ENCODE measurements around the gene C1orf146. TPM values are rescaled to one million over a fixed set of nuclear protein-coding genes. Genes with fewer than 3 reads are reported as not detected.
"Not testable (repeated sequence)": the region's sequence is repeated elsewhere in the genome, so short reads cannot be mapped to it uniquely, and the experiment has no call there.

Gene C1orf146
- polyA plus RNA-seq, 1 donor: not detected

DNA sequence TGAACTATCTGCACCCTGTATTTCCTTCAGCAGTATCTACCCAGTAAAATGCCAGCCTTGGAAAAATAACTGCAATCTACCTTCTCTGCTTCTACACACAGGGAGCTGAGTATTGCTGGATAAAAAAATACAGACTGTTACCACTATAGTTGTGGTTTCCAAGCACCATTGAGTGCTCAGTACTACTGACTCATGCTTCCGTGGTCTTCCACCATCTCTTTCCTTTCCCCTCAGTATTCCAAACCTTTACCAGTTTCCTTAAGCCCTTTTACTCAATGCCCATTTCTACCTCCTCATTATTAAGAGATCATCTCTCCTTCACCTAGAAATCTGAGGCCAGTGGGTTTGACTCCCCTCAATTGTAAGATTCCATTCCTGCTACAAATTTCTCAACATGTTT is 57.2 kb downstream of the C1orf146 start:
- DNase-seq (ENCODE audit: low read depth): no peak

DNA sequence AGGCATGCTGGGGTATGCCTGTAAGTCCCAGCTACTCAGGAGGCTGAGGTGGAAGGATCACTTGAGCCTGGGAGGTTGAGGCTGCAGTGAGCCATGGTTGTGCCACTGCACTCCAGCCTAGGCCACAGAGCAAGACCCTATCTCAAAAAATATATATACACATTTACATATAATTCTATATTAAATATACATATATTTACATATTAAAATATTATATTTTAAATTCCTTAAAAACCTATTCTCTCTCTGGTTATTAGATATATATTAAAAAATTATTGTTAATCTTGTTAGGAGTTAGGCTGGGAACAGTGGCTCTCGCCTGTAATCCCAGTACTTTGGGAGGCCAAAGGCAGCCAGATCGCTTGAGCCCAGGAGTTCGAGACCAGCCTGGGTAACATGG is 58.4 kb downstream of the C1orf146 start:
- DNase-seq (ENCODE audit: low read depth): no peak

DNA sequence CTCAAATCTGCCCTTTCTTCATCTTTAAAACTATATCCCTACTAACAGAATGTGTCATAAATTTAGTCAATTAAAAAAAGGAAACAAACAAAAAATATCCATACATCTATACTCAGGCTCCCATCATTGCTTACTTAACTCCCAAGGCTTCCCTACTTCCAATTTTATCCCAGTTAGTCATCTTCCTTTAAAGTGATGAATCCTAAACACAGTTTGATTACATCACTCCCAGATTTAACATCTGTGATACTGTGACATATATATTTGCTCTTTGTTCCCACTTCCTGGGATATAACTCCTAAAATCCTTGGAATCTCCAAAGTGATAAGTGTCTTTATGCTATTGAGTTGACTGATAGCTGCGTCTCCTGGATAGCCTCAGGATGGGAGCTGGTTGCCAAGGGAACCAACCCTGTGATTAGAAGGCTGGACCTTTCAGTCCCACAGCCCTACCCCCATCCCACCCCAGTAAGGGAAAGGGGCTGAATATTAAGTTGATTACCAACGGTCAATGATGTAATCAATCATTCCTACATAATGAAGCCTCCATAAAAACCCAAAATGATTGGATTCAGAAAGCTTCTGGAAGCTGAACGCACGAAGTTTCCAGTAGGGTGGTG is 59.5 kb downstream of the C1orf146 start:
- DNase-seq (ENCODE audit: low read depth): no peak

DNA sequence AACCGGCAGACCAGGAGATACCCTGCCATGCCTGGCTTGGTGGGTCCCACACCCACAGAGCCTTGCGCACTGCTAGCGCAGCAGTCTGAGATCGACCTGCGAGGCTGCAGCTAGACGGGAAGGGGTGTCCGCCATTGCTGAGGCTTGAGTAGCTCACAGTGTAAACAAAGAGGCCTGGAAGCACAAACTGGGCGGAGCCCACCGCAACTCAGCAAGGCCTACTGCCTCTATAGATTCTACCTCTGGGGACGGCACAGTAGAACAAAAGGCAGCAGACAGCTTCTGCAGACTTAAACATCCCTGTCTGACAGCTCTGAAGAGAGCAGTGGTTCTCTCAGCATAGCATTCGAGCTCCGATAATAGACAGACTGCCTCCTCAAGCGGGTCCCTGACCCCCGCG is 62.1 kb downstream of the C1orf146 start:
- not testable (repeated sequence) for DNase-seq (ENCODE audit: low read depth)

DNA sequence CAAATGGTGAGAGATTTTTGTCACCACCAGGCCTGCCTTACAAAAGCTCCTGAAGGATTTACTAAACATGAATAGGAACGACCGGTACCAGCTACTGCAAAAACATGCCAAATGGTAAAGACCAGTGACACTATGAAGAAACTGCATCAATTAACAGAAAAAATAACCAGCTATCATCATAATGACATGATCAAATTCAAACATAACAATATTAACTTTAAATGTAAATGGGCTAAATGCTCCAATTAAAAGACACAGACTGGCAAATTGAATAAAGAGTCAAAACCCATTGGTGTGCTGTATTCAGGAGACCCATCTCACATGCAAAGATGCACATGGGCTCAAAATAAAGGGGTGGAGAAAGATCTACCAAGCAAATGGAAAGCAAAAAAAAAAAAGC is 63.7 kb downstream of the C1orf146 start:
- not testable (repeated sequence) for DNase-seq (ENCODE audit: low read depth)

DNA sequence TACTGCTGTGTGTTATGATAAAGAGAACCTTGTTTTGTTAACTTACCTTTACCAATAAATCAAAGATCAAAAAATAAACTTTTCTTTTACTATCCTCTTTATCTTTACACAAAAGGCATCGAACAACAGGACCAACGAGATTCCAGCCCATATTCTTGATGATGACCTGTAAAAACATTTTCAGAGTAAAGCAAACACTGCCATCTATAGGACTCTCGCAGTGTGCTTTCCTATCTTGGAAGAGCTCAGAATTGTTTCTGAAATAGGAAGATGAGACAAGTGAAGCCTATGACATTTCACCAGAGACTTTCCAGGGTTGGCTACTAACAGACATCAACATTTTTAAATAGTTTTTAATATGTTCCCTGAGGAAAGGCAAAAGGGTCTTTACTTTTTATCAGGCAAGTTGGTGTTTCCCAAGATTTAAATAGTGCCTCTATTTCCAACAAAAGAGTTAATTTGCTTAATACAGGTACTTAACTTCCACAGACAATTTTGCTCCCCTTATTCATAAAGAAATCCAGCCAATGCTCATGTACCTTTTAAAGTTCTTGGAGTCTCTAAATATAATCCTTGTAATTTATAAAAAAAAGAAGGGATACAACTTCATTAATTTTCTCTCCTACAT is 73.8 kb downstream of the C1orf146 start:
- DNase-seq (ENCODE audit: low read depth): no peak

Other genes starting within 250 kb of the C1orf146 start
- 0.57 TPM for gene EPHX4, start 187.9 kb upstream of the C1orf146 start, polyA plus RNA-seq (ENCODE audit: insufficient read length)
- 0.34 TPM for gene SETSIP, start 142.5 kb upstream of the C1orf146 start, polyA plus RNA-seq (ENCODE audit: insufficient read length)
- 2.5 TPM for gene BTBD8, start 137.6 kb upstream of the C1orf146 start, polyA plus RNA-seq (ENCODE audit: insufficient read length)
- 12.5 TPM for gene GLMN, start 81.1 kb downstream of the C1orf146 start, polyA plus RNA-seq (ENCODE audit: insufficient read length)
- gene RPAP2, start 81.1 kb downstream of the C1orf146 start, polyA plus RNA-seq (ENCODE audit: insufficient read length): 13.3 TPM

Data from forelimb muscle (tissue), 1 donor.